ENCODE measurements around the gene CHKA.

Gene CHKA

GRCh38 chr11:68143310-68143689, 22.1 kb upstream of the CHKA start:
- in situ Hi-C loops (cut with MboI; ENCODE audit: low sequenced_read_pairs), result no loop called here

GRCh38 chr11:68142441-68143309, 21.5 kb upstream of the CHKA start:
- in situ Hi-C loops (cut with MboI; ENCODE audit: low sequenced_read_pairs), result no loop called here

DNA sequence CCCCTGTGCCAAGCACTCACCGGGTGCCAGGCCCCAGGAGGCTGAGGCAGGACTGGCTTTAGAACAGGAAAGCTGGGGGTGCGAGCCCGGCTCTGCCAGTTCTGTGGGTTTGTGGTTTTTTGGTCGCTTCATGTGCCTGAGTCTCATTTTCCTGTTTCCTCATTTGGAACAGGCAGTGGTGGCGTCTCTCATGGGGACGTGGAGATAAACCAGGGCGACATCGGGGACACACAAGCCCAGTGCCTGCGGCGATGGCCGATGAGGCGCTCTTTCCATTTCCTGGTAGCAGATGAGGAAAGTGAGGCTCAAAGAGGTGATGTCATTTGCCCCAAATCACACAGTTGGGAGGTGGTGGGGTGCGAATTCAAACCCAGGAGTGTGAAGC, 20.8 kb upstream of the CHKA start:
- in situ Hi-C loops (cut with MboI; ENCODE audit: low sequenced_read_pairs), result no loop called here

- in situ Hi-C loops (cut with MboI; ENCODE audit: low sequenced_read_pairs), result no loop called here
Measured at GRCh38 chr11:68141246-68142027, 20.2 kb upstream of the CHKA start.

DNA sequence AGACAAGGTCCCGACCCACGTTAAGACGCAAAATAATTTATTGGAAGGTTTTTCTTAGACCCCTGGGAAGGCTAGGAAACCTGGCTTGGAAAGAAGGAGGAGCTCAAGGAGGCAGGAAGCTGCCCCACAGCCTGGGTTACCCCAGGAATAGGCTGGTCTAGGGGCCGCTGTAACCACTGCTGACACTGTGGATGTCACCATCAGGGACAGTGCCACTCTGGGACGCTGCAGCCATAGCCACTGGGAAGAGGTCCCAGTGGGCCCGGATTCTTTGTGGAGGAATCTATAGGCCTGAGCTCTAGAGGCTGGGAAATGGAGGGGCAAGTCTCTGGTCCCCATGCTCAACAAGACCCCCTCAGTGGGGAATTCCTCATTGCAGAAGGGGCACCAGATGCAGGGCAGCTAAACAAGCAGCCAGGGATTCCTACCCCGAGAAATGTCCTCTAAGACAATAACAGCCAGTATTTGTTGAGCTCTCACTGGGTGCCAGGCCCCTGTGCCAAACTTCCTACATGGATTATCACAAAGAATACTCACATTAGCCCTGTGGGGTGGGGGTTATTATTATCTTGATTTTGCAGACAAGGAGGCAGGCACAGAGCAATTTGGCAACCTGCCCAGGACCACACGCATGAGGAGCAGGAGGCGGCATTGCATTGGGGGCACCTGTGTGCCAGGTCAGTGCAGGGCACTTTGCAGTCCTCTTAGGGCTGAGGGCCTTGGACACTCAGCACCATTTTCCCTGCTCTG, 19.5 kb upstream of the CHKA start:
- in situ Hi-C loops (cut with MboI; ENCODE audit: low sequenced_read_pairs), result no loop called here

DNA sequence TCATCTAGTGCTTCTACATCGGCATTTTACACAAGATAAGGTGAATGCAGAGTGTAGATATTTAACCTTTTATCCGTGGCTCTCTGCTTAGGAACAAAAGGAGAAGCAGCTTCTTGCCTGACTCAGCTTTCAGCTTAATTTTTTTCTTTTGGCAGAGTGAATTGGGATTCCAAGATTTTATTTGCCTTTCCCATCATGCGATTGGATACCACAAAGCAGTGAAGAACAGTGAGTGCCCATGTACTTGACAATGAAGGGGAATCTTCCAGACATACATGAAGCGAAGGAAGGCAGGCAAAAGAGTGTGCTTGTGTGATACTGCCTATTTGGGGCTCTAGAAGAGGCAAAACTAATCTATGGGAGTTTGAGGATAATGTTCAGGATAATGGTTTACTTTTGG, 17.0 kb upstream of the CHKA start:
- in situ Hi-C loops (cut with MboI; ENCODE audit: low sequenced_read_pairs), result no loop called here

- in situ Hi-C loops (cut with MboI; ENCODE audit: low sequenced_read_pairs), result no loop called here
Measured at GRCh38 chr11:68137833-68138232, 16.6 kb upstream of the CHKA start.

DNA sequence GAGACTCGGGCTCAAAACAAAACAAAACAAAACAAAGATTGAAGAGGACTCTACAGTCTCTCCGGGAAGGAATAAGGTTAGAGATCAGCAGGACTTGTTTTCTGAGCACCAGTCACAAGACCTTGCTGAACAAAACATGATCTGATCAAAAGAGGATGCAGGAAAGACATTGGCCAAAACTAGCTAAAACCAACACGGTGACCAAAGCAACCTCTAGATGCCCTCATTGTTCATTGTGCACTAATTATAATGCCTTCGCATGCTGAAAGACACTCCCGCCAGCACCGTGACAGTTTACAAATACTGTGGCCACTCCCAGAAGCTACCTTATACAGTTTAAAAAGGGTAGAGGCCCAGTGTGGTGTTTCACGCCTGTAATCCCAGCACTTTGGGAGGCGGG, 15.7 kb upstream of the CHKA start:
- in situ Hi-C loops (cut with MboI; ENCODE audit: low sequenced_read_pairs), result no loop called here

GRCh38 chr11:68135161-68135560, 14.0 kb upstream of the CHKA start:
- in situ Hi-C loops (cut with MboI; ENCODE audit: low sequenced_read_pairs), result no loop called here

DNA sequence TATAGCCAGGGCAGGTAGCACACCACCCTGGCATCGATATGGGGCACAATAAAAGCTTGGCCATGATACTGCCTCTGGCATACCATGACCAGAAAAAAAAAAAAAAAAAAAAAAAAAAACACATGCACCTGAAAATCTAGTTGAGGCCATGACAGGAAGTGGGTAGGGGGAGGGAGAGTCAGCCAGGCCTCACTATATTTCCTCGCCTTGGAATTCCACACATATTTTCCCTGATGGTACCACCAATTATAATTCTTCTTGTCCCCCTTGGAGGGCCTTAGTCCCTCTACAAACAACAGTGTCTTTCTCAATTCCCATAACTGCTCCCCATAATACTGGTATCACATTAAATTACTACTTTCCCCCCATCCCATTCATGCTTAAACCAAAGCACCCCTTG, 12.6 kb upstream of the CHKA start:
- in situ Hi-C loops (cut with MboI; ENCODE audit: low sequenced_read_pairs), result no loop called here

- in situ Hi-C loops (cut with MboI; ENCODE audit: low sequenced_read_pairs), result no loop called here
Measured at GRCh38 chr11:68130121-68130520, 8.9 kb upstream of the CHKA start.

DNA sequence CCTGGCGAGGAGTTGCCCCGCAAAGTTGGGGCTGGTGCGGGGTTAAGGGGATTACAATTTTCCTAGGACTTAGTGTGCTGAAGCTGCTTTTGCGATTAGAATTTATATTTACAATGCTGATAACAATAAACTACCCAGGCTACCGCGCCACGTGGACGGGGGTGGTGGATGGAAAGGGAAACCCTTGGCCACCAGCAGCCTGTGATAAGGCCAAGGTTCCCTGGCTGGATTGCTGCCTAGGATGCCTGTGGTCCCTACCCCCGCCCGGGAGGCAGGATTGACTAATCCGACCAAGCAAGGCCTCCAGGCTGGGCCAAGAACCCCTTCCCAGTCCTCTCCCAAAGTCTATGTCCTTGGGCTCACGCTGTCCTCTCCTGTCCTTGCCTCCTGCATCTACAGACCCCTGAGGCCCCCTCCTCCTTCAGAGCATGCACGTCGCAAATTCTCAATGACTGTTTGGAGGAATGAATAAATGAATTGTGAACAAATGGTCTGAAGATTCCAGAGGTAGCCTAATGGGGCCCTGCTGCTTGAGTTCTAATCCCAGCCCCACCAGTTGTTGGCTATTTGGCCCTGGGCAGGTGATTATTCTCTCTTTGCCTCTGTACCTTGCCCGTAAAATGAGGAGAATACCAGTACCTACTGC, 7.6 kb upstream of the CHKA start:
- in situ Hi-C loops (cut with MboI; ENCODE audit: low sequenced_read_pairs), result no loop called here

DNA sequence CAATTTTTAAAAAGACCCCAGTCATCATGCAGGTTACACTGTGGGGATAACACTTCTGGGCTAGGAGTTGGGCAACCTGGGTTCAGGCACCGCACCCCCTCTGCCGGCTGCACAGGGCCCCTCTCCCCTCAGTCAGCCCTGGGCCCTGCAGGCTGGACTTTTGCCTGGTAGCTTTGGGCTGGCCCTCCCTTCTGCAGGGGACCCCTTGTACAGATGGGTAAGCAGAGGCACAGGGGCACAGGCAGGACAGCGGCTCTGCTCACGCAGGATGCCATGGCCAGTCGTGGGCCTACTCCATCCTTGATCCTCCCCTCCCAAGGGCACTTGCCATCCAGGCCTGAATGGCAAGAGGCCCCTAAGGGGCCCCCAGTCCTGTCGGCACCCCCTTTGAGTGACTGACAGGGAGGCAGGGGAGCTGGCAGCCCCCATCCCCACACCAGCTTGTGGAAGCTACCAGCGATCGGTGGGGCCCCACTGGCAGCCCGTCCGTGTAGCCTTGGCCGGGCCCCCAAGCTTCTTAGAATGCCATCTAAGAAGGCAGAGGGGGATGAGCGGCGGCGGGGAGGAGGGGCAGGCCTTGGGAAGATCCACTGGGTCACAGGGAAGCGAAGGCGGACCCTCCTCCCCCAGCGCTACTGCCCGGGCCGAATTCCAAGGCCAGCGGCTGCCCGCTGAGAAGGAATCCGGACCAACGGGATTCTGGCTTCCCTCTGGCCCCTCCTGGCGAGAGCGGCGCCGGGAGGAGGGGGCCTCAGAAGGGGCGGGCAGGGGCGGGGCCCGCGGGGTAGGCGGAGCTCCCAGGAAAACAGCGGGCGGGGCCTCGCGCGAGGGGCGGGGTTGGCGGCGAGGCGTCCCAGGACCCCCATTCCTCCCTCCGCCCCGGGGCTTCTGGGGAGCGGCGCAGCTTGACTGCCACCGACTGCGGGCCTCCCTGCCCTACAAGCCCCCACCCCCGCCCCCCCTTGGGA, 6.8 kb upstream of the CHKA start:
- in situ Hi-C loops (cut with MboI; ENCODE audit: low sequenced_read_pairs), result no loop called here

DNA sequence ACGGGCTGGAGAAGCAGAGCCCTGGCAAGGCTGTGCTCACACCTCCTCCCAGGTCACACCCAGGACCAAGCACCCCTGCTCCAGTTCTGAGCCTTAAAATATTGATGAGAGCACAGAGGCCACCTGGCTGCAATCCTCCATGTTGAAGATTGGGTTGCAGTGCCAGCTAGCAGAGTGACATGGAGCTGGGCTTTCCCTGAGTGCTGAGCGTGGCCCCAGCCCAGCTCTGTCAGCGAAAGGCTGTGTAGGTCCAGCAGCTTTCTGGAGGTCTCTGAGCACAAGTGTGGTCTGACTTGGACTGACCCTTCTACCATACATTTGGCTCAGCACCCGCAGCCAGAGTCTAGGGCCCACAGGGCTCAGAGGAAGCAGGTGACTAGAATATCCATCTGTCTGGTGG, 4.0 kb upstream of the CHKA start:
- in situ Hi-C loops (cut with MboI; ENCODE audit: low sequenced_read_pairs), result no loop called here

DNA sequence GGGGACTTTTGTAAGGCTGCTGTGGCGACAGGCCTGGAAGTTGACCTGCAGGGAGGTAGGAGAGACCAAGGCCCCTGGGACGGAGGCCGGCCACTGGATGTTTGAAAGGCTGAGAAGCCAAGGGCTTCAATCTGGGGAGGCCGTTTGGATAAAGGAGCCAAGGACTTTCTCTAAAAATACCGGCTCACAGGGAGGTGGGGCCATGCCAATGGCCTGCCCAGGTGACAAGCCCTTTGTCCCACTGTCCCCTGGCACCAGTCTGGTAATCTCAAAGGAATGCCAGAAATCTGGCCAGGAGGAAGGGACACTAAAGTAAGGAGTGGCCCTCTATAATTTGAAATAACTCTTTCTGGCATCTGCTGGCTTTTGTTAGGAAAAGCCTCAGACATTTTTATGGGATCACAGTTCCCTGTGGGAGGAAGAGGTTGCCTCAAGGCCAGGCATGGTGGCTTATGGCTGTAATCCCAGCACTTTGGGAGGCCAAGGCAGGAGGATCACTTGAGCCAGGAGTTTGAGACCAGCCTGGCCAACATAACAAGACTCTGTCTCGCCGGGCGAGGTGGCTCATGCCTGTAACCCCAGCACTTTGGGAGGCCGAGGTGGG, 1.9 kb upstream of the CHKA start:
- in situ Hi-C loops (cut with MboI; ENCODE audit: low sequenced_read_pairs), result no loop called here

DNA sequence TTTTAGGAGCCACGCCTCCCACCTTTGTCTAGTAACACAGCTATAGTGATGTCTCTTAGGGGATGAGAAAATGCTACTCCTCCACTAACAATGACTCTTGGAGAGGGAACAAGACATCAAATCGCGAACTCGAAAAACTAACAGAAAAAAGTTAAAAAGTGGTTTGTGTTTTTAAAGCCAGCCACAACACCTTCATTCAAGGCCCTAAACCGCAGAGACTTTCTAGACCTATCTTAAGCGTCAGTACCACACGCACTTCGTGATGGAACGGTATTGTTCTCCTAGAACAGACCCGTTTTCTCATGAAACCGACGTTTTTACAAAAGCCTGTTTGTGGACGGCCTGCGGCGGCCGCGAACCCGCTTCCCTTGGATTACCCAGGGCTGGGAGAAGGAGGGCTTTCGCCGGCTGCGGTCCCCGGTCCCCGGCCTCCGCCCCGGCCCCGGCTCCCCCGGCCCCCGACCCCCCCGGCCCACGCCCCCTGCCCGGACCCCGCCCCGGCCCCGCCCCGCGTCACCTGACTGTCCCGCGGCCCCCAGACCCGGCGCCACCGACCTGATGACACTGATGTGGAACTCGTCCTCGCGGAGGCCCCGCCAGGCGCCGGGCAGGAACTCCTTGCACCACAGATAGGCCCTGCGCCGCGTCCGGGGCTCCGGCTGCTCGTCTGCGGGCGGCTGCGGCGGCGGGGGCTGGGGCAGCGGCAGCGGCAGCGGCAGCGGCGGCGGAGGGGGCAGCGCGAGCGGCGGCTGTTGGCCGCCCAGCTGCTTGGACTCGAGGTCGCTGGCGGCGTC, 718 bp downstream of the CHKA start:
- in situ Hi-C loops (cut with MboI; ENCODE audit: low sequenced_read_pairs), result no loop called here

GRCh38 chr11:68118706-68119448, 2.3 kb downstream of the CHKA start:
- in situ Hi-C loops (cut with MboI; ENCODE audit: low sequenced_read_pairs), result no loop called here

GRCh38 chr11:68117853-68118470, 3.2 kb downstream of the CHKA start:
- in situ Hi-C loops (cut with MboI; ENCODE audit: low sequenced_read_pairs), result no loop called here
